A673 (cell line): Measurements from ENCODE around the gene SRSF12. TPM values are rescaled to one million over a fixed set of nuclear protein-coding genes. Genes with fewer than 3 reads are reported as not detected.

ENCODE experiments used
- BruUV-seq: library from RNA; stranded (reverse); fragments of 400-500 nt; replicated peaks from 2 replicates; lab custom pipeline; 2021; lab: Mats Ljungman, UMichigan
- CTCF ChIA-PET: fragments of 300-600 bp; sonication (Branson Sonifier 250); formaldehyde crosslinking; loops from one replicate; lab custom pipeline; 2022; ENCODE audit warnings: antibody characterized with exemption; lab: Charles Lee
- POLR2A ChIA-PET: fragments of 300-600 bp; sonication (Branson Sonifier 250); formaldehyde crosslinking; loops from one replicate; lab custom pipeline; 2022; ENCODE audit warnings: antibody characterized with exemption; ENCODE audit not compliant: low non-redundant PET; lab: Charles Lee
- DNase-seq: peaks from one replicate; pipeline ENCODE4 v3.0.0-alpha.2; 2015; ENCODE audit warnings: low spot score
- H3K27ac ChIP-seq: fragments of 200-600 bp; sonication (generic); 2 replicates; pipeline ENCODE4 v1.5.1; 2016; ENCODE audit warnings: mixed run types, low read depth, mild to moderate bottlenecking, mixed read lengths, antibody characterized with exemption, low read length; ENCODE audit not compliant: poor library complexity, severe bottlenecking
- H3K27me3 ChIP-seq: fragments of 200-600 bp; sonication (generic); replicated peaks from 2 replicates; pipeline ENCODE4 v1.6.1; 2017; ENCODE audit warnings: mixed run types, low read depth, mild to moderate bottlenecking, mixed read lengths, antibody characterized with exemption, low read length; ENCODE audit not compliant: insufficient read depth, poor library complexity
- H3K36me3 ChIP-seq: fragments of 200-600 bp; sonication (generic); 2 replicates; pipeline ENCODE4 v1.6.1; 2016; ENCODE audit warnings: mixed run types, mild to moderate bottlenecking, mixed read lengths, antibody characterized with exemption, low read length; ENCODE audit not compliant: insufficient read depth, poor library complexity, severe bottlenecking
- H3K4me1 ChIP-seq: fragments of 200-600 bp; sonication (generic); 2 replicates; pipeline ENCODE4 v1.6.1; 2017; ENCODE audit warnings: mixed run types, mild to moderate bottlenecking, mixed read lengths, antibody characterized with exemption, low read length; ENCODE audit not compliant: insufficient read depth, poor library complexity, severe bottlenecking
- H3K4me3 ChIP-seq: fragments of 200-600 bp; sonication (generic); 2 replicates; pipeline ENCODE4 v1.5.1; 2016; ENCODE audit warnings: low read depth, mixed run types, mild to moderate bottlenecking, mixed read lengths, low read length; ENCODE audit not compliant: poor library complexity, severe bottlenecking
- H3K9me3 ChIP-seq: fragments of 200-600 bp; sonication (generic); 2 replicates; pipeline ENCODE4 v1.6.1; 2016; ENCODE audit warnings: mixed run types, low read depth, mild to moderate bottlenecking, mixed read lengths, antibody characterized with exemption, low read length; ENCODE audit not compliant: poor library complexity, severe bottlenecking
- EZH2 ChIP-seq: fragments of 200-600 bp; sonication (generic); IDR thresholded peaks from 2 replicates; pipeline ENCODE4 v1.6.1; 2017; ENCODE audit warnings: borderline replicate concordance, low read depth, mild to moderate bottlenecking, mixed read lengths, antibody characterized with exemption, low read length; ENCODE audit not compliant: poor library complexity, severe bottlenecking
- intact Hi-C: fragments of 100-400 bp; cut with micrococcal nuclease; formaldehyde crosslinking; loops from one replicate; pipeline ENCODE4 v1.10.0; 2022; ENCODE audit not compliant: unreplicated experiment
- total RNA-seq: library from RNA; stranded (reverse); gene quantifications from 2 replicates; pipeline ENCODE4 v1.2.3, GENCODE V29; 2021
- TF ChIP-seq, protein P1 (sequence below): fragments of 300-800, 200-600 bp; sonication (generic); conservative IDR thresholded peaks from 2 replicates; pipeline ENCODE4 v1.5.1; 2017; ENCODE audit warnings: low read depth, mild to moderate bottlenecking, antibody characterized with exemption, low read length, moderate library complexity, mixed read lengths

Gene SRSF12
- total RNA-seq, 1 experiment from 2014 or later = 14.3 TPM

DNA sequence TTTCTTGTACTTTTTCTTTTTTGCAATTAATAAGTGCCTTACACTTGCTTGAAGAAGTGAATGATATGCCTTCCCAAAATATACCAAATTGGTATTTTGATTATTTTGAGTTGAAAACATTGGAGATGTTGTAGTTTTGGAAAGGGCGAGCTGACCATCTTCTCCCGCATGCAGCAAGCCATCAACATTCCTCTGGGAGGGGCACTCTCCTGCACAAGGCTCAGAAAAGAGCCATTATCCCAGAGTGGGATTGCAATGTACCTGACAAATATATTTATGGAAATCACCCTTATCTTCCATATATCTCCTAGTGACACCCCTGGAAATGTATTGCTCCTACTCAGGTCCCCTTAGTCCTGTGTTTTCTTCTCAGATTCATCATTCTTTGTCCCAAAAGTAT lies 60.1 kb downstream of the SRSF12 start:
- no peak for TF ChIP-seq EZH2
- TF ChIP-seq, protein P1, sequence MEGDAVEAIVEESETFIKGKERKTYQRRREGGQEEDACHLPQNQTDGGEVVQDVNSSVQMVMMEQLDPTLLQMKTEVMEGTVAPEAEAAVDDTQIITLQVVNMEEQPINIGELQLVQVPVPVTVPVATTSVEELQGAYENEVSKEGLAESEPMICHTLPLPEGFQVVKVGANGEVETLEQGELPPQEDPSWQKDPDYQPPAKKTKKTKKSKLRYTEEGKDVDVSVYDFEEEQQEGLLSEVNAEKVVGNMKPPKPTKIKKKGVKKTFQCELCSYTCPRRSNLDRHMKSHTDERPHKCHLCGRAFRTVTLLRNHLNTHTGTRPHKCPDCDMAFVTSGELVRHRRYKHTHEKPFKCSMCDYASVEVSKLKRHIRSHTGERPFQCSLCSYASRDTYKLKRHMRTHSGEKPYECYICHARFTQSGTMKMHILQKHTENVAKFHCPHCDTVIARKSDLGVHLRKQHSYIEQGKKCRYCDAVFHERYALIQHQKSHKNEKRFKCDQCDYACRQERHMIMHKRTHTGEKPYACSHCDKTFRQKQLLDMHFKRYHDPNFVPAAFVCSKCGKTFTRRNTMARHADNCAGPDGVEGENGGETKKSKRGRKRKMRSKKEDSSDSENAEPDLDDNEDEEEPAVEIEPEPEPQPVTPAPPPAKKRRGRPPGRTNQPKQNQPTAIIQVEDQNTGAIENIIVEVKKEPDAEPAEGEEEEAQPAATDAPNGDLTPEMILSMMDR = no peak
- H3K4me3 ChIP-seq = no peak overlapping the region
- ChIA-PET CTCF (no interaction called here), POLR2A (no interaction called here)
- DNase-seq = no peak
- H3K27ac ChIP-seq = no peak overlapping the region
- no peaks in the 10 kb centered on the region for H3K27me3 ChIP-seq
- H3K9me3 ChIP-seq = no peaks in the 10 kb centered on the region
- intact Hi-C loops = no loop called here
- no peaks in the 10 kb centered on the region for H3K4me1 ChIP-seq
- BruUV-seq = no TSS peak
- no peaks in the 10 kb centered on the region for H3K36me3 ChIP-seq

DNA sequence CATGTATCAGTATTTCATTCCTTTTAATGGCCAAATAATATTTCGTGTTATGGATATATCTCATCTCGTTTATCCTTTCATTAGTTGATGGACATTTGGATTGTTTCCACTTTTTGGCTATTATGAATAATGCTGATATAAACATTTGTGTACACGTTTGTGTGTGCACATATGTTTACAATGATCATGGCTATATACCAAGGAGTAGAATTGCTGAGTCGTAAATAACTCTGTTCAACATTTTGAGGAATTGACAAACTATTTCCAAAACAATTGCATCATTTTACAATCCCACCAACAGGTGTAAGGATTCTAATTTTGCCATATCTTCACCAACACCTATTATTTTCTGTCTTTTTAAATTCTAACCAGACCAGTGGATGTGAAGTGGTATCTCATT lies 63.7 kb downstream of the SRSF12 start:
- ChIA-PET CTCF (no interaction called here), POLR2A (no interaction called here)
- H3K4me3 ChIP-seq = no peak overlapping the region
- H3K27me3 ChIP-seq = no peaks in the 10 kb centered on the region
- no peaks in the 10 kb centered on the region for H3K4me1 ChIP-seq
- no TSS peak for BruUV-seq
- TF ChIP-seq EZH2 = no peak
- TF ChIP-seq, protein P1 = no peak
- H3K36me3 ChIP-seq = no peaks in the 10 kb centered on the region
- no peaks in the 10 kb centered on the region for H3K9me3 ChIP-seq
- intact Hi-C loops = no loop called here
- no peak for DNase-seq
- H3K27ac ChIP-seq = no peak overlapping the region

DNA sequence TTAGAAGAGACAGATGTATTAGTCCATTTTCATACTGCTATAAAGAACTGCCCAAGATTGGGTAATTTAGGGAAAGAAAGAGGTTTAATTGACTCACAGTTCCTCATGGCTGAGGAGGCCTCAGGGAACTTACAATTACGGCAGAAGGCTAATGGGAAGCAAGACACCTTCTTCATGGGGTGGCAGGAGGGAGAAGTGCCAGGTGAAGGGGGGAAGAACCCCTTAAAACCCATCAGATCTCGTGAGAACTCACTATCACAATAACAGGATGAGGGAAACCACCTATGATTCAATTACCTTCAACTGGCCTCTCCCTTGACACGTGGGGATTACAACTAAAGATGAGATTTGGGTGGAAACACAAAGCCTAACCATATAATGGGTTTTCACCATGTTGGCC lies 66.2 kb downstream of the SRSF12 start:
- no peaks in the 10 kb centered on the region for H3K36me3 ChIP-seq
- no peaks in the 10 kb centered on the region for H3K4me1 ChIP-seq
- H3K27ac ChIP-seq = no peak overlapping the region
- H3K4me3 ChIP-seq = no peak overlapping the region
- no peak for DNase-seq
- TF ChIP-seq EZH2 = no peak
- TF ChIP-seq, protein P1 = no peak
- no peaks in the 10 kb centered on the region for H3K27me3 ChIP-seq
- no peaks in the 10 kb centered on the region for H3K9me3 ChIP-seq
- intact Hi-C loops = no loop called here
- ChIA-PET CTCF (no interaction called here), POLR2A (no interaction called here)
- no TSS peak for BruUV-seq
